Caco-2 (cell line): ENCODE data around the gene HOXA2. TPM values are rescaled to one million over a fixed set of nuclear protein-coding genes. Genes with fewer than 3 reads are reported as not detected.

Source experiments
- BruUV-seq: library from RNA; stranded (reverse); fragments of 400-500 nt; replicated peaks from 2 replicates; lab custom pipeline; 2021; lab: Mats Ljungman, UMichigan
- CTCF ChIA-PET: fragments of 300-600 bp; sonication (Branson Sonifier 250); formaldehyde crosslinking; loops from one replicate; lab custom pipeline; 2022; ENCODE audit warnings: antibody characterized with exemption; lab: Charles Lee
- POLR2A ChIA-PET: fragments of 300-600 bp; sonication (Branson Sonifier 250); formaldehyde crosslinking; loops from one replicate; lab custom pipeline; 2022; ENCODE audit warnings: antibody characterized with exemption; lab: Charles Lee
- DNase-seq, 2 experiments: peaks; one replicate each; pipeline versions ENCODE4 v3.0.0 to v3.0.0-alpha.2; 2020 to 2022
- H3K27me3 ChIP-seq: replicated peaks from 2 replicates; pipeline ENCODE4 v1.6.0; 2011; ENCODE audit warnings: low read length; ENCODE audit not compliant: control insufficient read depth, insufficient read depth
- H3K36me3 ChIP-seq: 2 replicates; pipeline ENCODE4 v1.5.1; 2011; ENCODE audit warnings: low read length; ENCODE audit not compliant: control insufficient read depth, insufficient read depth
- H3K4me1 ChIP-seq: fragments of 250-450 bp; sonication (Bioruptor Pico); 2 replicates; pipeline ENCODE4 v1.5.1; 2020; ENCODE audit warnings: mild to moderate bottlenecking
- H3K4me3 ChIP-seq: 2 replicates; pipeline ENCODE4 v1.5.1; 2011; ENCODE audit warnings: low read depth, mild to moderate bottlenecking, control low read depth, low read length
- H3K9me3 ChIP-seq: fragments of 250-450 bp; sonication (Bioruptor Pico); 2 replicates; pipeline ENCODE4 v1.5.1; 2020; ENCODE audit warnings: mild to moderate bottlenecking, moderate library complexity
- H3K27ac Mint-ChIP-seq: one replicate; pipeline ENCODE4 v1.8.0; 2022; ENCODE audit warnings: mixed read lengths; ENCODE audit not compliant: unreplicated experiment
- H3K27me3 Mint-ChIP-seq: one replicate; pipeline ENCODE4 v1.8.0; 2022; ENCODE audit warnings: mixed read lengths; ENCODE audit not compliant: insufficient read depth, unreplicated experiment
- H3K36me3 Mint-ChIP-seq: one replicate; pipeline ENCODE4 v1.8.0; 2022; ENCODE audit warnings: mild to moderate bottlenecking, mixed read lengths; ENCODE audit not compliant: insufficient read depth, unreplicated experiment
- H3K4me1 Mint-ChIP-seq: one replicate; pipeline ENCODE4 v1.8.0; 2022; ENCODE audit warnings: low read depth, mixed read lengths; ENCODE audit not compliant: unreplicated experiment
- H3K4me3 Mint-ChIP-seq: one replicate; pipeline ENCODE4 v1.8.0; 2022; ENCODE audit warnings: mild to moderate bottlenecking, moderate library complexity, mixed read lengths; ENCODE audit not compliant: unreplicated experiment
- H3K9me3 Mint-ChIP-seq: one replicate; pipeline ENCODE4 v1.8.0; 2022; ENCODE audit warnings: mixed read lengths; ENCODE audit not compliant: unreplicated experiment
- intact Hi-C: fragments of 100-400 bp; cut with micrococcal nuclease; formaldehyde crosslinking; loops from one replicate; pipeline ENCODE4 v1.10.0; 2022; ENCODE audit not compliant: unreplicated experiment
- total RNA-seq: library from RNA; stranded (reverse); gene quantifications from 2 replicates; pipeline ENCODE4 v1.2.3, GENCODE V29; 2022
- TF ChIP-seq, protein P1 (sequence below), 2 experiments: fragments of 200-600 bp in 1 of 2; IDR thresholded peaks; 1 replicate in 1 of 2; 2 replicates in 1 of 2; pipeline versions ENCODE4 v1.5.1 to v1.8.0; 2011 to 2022; ENCODE audit warnings: antibody characterized with exemption in 1 of 2, control low read depth in 1 of 2, inconsistent platforms in 1 of 2, low read depth in 1 of 2, low read length in 1 of 2, mild to moderate bottlenecking in 1 of 2, moderate library complexity in 1 of 2; ENCODE audit not compliant: insufficient read depth in 1 of 2, severe bottlenecking in 1 of 2, unreplicated experiment in 1 of 2

HOXA2 gene
- total RNA-seq, 1 experiment from 2014 or later: 1.5 TPM

GRCh38 chr7:27147199-27148030 lies 44.9 kb upstream of the HOXA2 start, which contains the start of gene HOXA6:
HOXA6 (minus strand) TSS chr7:27147774; CDS start chr7:27147749, 25 bp downstream.
- H3K27me3 Mint-ChIP-seq: no peaks in the 10 kb centered on the region
- intact Hi-C loops: no loop called here
- H3K36me3 Mint-ChIP-seq: peaks cover 16% of the 10 kb centered on the region
- Histone ChIP-seq H3K4me1 (peaks cover 27% of the 10 kb centered on the region), H3K9me3 (no peaks in the 10 kb centered on the region), H3K4me3 (peak within 1 kb of the TSS; percentile 46), H3K36me3 (no peaks in the 10 kb centered on the region; the same call in 1 of the 2 replicates), H3K27me3 (no peaks in the 10 kb centered on the region)
- no peaks in the 10 kb centered on the region for H3K9me3 Mint-ChIP-seq
- no TSS peak for BruUV-seq
- CTCF ChIA-PET: interaction anchor here (0.5 to 4.0 kb wide), 3 partner anchors 10 to 36 kb away, joined by 5 to 40 read pairs (median 9); partner anchors contain the start of gene HOXA7
- peak within 1 kb of the TSS; percentile 76 for H3K27ac Mint-ChIP-seq
- H3K4me3 Mint-ChIP-seq: peak within 1 kb of the TSS; percentile 73
- no peaks in the 10 kb centered on the region for H3K4me1 Mint-ChIP-seq
- TF ChIP-seq, protein P1, sequence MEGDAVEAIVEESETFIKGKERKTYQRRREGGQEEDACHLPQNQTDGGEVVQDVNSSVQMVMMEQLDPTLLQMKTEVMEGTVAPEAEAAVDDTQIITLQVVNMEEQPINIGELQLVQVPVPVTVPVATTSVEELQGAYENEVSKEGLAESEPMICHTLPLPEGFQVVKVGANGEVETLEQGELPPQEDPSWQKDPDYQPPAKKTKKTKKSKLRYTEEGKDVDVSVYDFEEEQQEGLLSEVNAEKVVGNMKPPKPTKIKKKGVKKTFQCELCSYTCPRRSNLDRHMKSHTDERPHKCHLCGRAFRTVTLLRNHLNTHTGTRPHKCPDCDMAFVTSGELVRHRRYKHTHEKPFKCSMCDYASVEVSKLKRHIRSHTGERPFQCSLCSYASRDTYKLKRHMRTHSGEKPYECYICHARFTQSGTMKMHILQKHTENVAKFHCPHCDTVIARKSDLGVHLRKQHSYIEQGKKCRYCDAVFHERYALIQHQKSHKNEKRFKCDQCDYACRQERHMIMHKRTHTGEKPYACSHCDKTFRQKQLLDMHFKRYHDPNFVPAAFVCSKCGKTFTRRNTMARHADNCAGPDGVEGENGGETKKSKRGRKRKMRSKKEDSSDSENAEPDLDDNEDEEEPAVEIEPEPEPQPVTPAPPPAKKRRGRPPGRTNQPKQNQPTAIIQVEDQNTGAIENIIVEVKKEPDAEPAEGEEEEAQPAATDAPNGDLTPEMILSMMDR (IDR thresholded peaks at IDR 0.05; ENCODE audit: insufficient read depth in 1 of 2, low read depth in 1 of 2, low read length in 1 of 2, severe bottlenecking in 1 of 2, unreplicated experiment in 1 of 2): no peak
- peak; percentile 57 to 67 for DNase-seq
- POLR2A ChIA-PET: no interaction called here

DNA sequence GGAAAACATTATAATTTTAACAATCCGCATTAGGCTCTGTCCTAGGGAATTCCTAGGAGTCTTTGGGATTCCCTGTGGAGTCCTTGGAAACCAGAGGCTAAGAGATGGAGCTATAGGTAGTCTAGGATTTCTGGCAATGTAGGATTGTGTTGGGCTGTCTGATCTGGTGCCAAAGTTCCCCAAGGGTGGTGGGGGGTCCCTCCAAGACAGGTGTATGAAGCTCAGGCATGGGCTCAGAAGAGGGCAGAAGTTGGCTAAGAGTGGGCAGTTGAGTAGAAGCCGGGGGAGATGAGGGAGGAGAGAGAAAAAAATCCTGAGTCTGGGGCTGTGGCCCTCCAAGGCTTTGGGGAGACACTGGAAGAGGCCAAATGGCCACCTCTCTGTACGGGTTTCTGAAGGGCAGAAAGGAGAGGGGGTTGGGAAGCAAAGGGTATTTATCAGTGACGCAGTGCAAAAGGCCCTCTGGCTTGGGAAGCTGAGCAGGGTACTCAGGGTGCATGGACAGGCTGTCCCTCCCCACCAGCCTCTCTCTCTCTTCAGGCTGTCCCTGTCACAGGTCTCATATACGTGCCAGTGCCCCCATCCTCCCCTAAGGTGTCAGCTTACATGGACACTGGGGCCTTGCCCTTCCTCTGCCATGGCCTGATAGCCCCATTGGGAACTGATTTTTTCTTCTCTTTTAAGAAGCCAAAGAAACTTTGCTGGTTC lies 44.2 kb upstream of the HOXA2 start:
- Histone ChIP-seq H3K27me3 (no peaks in the 10 kb centered on the region), H3K36me3 (no peaks in the 10 kb centered on the region; the same call in 1 of the 2 replicates)

More for the DNA sequence above, 44.2 kb upstream of the HOXA2 start:
- POLR2A ChIA-PET: no interaction called here
- intact Hi-C loops: no loop called here
- Mint-ChIP-seq H3K4me1 (no peaks in the 10 kb centered on the region), H3K9me3 (no peaks in the 10 kb centered on the region), H3K4me3 (peak overlapping the region; percentile 73), H3K27me3 (no peaks in the 10 kb centered on the region), H3K27ac (peak overlapping the region; percentile 1), H3K36me3 (peaks cover 16% of the 10 kb centered on the region)
- peaks cover 26% of the 10 kb centered on the region for H3K4me1 ChIP-seq
- peak overlapping the region; percentile 46; the same call in 1 of the 2 replicates for H3K4me3 ChIP-seq
- TF ChIP-seq, protein P1 (IDR thresholded peaks at IDR 0.05; ENCODE audit: insufficient read depth in 1 of 2, low read depth in 1 of 2, low read length in 1 of 2, severe bottlenecking in 1 of 2, unreplicated experiment in 1 of 2): no peak
- CTCF ChIA-PET: interaction anchor here (0.5 to 1.1 kb wide), 2 partner anchors 14 to 37 kb away, joined by 4 to 9 read pairs; no protein-coding TSS in a partner anchor
- no peaks in the 10 kb centered on the region for H3K9me3 ChIP-seq
- BruUV-seq: no TSS peak
- peak in 1 of 2 experiments; percentile 33 for DNase-seq
